Ishikawa (cell line): ENCODE data around the gene RAB4B.

Experiments used
- EGR1 ChIP-seq: IDR thresholded peaks from 2 replicates; pipeline ENCODE4 v1.6.1; 2012
- EP300 ChIP-seq: IDR thresholded peaks from 2 replicates; pipeline ENCODE4 v1.6.1; 2012; ENCODE audit warnings: borderline replicate concordance
- RAD21 ChIP-seq: IDR thresholded peaks from 2 replicates; pipeline ENCODE4 v1.6.1; 2012; ENCODE audit warnings: low read depth
- TAF1 ChIP-seq: IDR thresholded peaks from 2 replicates; pipeline ENCODE4 v1.6.1; 2012; ENCODE audit warnings: low read depth, mild to moderate bottlenecking
- YY1 ChIP-seq: IDR thresholded peaks from 2 replicates; pipeline ENCODE4 v1.6.1; 2012; ENCODE audit warnings: low read depth
- ZBTB7A ChIP-seq: IDR thresholded peaks from 2 replicates; pipeline ENCODE4 v1.6.1; 2012; ENCODE audit warnings: low read depth
- TF ChIP-seq, protein P1 (sequence below): IDR thresholded peaks from 2 replicates; pipeline ENCODE4 v1.6.1; 2012
- TF ChIP-seq, protein P2 (sequence below): IDR thresholded peaks from 2 replicates; pipeline ENCODE4 v1.6.1; 2012; ENCODE audit warnings: low read depth, mild to moderate bottlenecking

DNA sequence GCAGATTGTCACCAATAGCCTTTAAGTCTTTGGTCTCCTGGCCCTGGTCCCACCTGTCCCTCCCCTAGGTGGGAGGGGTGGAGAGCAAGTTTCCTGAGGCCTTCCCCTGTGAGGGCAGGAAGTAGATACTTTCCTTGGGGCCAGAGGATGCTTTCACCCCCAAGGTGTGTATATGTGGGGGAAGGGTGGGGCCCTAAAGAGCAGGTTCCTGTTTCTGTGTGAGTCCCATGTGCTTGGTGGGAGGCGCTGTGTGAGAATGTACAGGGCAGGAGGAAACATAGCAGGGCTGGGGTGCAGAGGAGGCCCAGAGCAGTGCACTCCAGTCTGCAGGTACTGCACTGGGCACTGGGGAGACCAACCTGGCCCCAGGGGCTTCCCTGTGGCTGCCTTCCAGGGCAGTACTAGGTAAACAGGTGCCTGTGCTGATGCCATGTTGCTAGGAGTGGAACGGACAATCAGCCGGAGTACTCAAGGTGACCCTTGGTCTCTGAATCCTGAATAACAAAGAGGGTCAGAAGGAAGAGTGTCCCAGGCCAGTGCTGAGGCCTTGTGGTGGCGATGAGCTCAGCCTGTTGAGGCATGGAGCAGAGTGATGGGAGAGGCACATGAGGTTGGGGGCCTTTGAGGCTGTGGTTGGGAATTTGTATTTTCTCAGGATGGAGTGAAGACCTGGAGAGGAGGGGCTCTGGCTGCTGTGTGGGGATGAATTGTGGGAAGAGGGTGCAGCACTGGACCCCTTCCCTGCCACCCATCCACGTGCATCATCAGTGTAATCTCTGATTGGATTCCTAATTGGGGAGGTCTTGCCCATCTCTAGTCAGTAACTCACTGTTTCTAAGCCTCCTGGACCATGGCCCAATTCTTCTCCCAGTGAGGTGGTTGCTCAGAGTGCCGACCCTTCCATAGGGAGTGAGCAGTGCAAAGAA, 26.1 kb downstream of the RAB4B start:
- TF ChIP-seq YY1, result no peak
- TF ChIP-seq RAD21, result no peak
- TF ChIP-seq TAF1, result no peak
- TF ChIP-seq, protein P1, sequence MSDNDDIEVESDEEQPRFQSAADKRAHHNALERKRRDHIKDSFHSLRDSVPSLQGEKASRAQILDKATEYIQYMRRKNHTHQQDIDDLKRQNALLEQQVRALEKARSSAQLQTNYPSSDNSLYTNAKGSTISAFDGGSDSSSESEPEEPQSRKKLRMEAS, result no peak
- TF ChIP-seq, protein P2, sequence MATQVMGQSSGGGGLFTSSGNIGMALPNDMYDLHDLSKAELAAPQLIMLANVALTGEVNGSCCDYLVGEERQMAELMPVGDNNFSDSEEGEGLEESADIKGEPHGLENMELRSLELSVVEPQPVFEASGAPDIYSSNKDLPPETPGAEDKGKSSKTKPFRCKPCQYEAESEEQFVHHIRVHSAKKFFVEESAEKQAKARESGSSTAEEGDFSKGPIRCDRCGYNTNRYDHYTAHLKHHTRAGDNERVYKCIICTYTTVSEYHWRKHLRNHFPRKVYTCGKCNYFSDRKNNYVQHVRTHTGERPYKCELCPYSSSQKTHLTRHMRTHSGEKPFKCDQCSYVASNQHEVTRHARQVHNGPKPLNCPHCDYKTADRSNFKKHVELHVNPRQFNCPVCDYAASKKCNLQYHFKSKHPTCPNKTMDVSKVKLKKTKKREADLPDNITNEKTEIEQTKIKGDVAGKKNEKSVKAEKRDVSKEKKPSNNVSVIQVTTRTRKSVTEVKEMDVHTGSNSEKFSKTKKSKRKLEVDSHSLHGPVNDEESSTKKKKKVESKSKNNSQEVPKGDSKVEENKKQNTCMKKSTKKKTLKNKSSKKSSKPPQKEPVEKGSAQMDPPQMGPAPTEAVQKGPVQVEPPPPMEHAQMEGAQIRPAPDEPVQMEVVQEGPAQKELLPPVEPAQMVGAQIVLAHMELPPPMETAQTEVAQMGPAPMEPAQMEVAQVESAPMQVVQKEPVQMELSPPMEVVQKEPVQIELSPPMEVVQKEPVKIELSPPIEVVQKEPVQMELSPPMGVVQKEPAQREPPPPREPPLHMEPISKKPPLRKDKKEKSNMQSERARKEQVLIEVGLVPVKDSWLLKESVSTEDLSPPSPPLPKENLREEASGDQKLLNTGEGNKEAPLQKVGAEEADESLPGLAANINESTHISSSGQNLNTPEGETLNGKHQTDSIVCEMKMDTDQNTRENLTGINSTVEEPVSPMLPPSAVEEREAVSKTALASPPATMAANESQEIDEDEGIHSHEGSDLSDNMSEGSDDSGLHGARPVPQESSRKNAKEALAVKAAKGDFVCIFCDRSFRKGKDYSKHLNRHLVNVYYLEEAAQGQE, result no peak
- no peak for TF ChIP-seq EGR1
- no peak for TF ChIP-seq EP300
- TF ChIP-seq ZBTB7A, result no peak
